ENCODE results near the gene MX2. TPM values are rescaled to one million over a fixed set of nuclear protein-coding genes. Genes with fewer than 3 reads are reported as not detected.

The MX2 gene
- total and polyA plus RNA-seq, 2 donors (not counting 3 experiments of a cell fraction or from before 2014, with no cell fraction given): 0.01 TPM; not detected in 1

DNA sequence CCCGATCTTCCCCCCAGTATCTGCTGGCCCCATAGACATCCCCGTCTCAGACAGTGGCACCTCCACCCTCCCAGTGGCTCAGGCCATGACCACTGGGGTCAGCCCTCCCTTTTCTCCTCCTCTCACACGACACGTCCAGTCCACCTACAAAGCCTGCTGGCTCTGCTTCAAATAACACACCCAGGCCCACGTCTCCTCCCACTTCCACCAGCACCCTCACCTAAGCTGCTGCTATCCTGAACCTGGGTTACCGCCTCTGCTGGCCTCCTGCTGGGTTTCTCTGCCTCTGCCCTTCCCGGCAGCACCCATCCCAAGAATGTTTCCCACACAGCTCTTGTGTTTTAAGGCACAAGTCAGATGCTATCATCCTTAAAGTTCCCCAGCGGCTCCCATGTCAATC lies 26.0 kb downstream of the MX2 start:
- Histone ChIP-seq H3K4me1 (ENCODE audit: control insufficient read depth, extremely low read depth, insufficient read depth, low read length) (no peaks in the 10 kb centered on the region), H3K9ac (replicated peaks; ENCODE audit: extremely low read depth, insufficient read depth, low read length) (no peak overlapping the region), H3K4me2 (ENCODE audit: insufficient read depth, low read length) (no peak overlapping the region), H3K79me2 (ENCODE audit: control insufficient read depth, insufficient read depth, low read length) (no peaks in the 10 kb centered on the region), H3K9me1 (replicated peaks; ENCODE audit: control insufficient read depth, extremely low read depth, insufficient read depth, low read length) (no peaks in the 10 kb centered on the region), H3K9me3 (replicated peaks; ENCODE audit: control insufficient read depth, insufficient read depth, low read length) (no peaks in the 10 kb centered on the region), H3K27ac (ENCODE audit: insufficient read depth, low read depth, low read length) (no peak overlapping the region), H3K4me3 (replicated peaks in 1 of 3; ENCODE audit: insufficient read depth in 1 of 3, low read depth in 1 of 3, low read length in 3 of 3) (no peak overlapping the region), H3K27me3 (ENCODE audit: control insufficient read depth in 2 of 2, insufficient read depth in 2 of 2, low read length in 2 of 2) (no peaks in the 10 kb centered on the region), H3K36me3 (ENCODE audit: control insufficient read depth in 2 of 2, extremely low read depth in 1 of 2, insufficient read depth in 2 of 2, low read length in 2 of 2) (no peaks in the 10 kb centered on the region), H4K20me1 (replicated peaks; ENCODE audit: control insufficient read depth, extremely low read depth, insufficient read depth, low read length) (no peaks in the 10 kb centered on the region), H2AFZ (ENCODE audit: low read depth, low read length) (no peak overlapping the region)
- ChIA-PET CTCF (no interaction called here), POLR2A (no interaction called here)
- no peak for TF ChIP-seq MAX (IDR thresholded peaks at IDR 0.05; ENCODE audit: insufficient read depth, insufficient read length)
- TF ChIP-seq POLR2AphosphoS5 (IDR thresholded peaks at IDR 0.05; ENCODE audit: insufficient read depth, low read depth, low read length): no peak
- TF ChIP-seq POLR2A (IDR thresholded peaks at IDR 0.05; ENCODE audit: low read depth, low read length): no peak
- no peak for TF ChIP-seq MYC (IDR thresholded peaks at IDR 0.05; ENCODE audit: low read depth, low read length)
- TF ChIP-seq FOS (IDR thresholded peaks at IDR 0.05; ENCODE audit: borderline replicate concordance, insufficient read depth, low read length): no peak
- TF ChIP-seq CTCF (IDR thresholded peaks at IDR 0.05; ENCODE audit: extremely low read depth in 1 of 2, insufficient read depth in 1 of 2, low read depth in 1 of 2, low read length in 2 of 2): no peak
- TF ChIP-seq JUN (IDR thresholded peaks at IDR 0.05; ENCODE audit: borderline replicate concordance, insufficient read depth, insufficient read length, low read depth): no peak
- TF ChIP-seq GATA2 (IDR thresholded peaks at IDR 0.05; ENCODE audit: insufficient read depth, insufficient read length, low read depth, low read length): no peak
- no peak for TF ChIP-seq EZH2 (IDR thresholded peaks at IDR 0.05; ENCODE audit: borderline replicate concordance, low read depth, low read length, severe bottlenecking)
- no TSS peak for BruUV-seq (replicated peaks)
- dilution Hi-C loops (cut with MboI; ENCODE audit: extremely low pct_ligation_motif_present, low sequenced_read_pairs) (no loop called here), intact Hi-C loops (cut with micrococcal nuclease) (no loop called here)
- FAIRE-seq (no peak), DNase-seq (ENCODE audit: low read depth, low spot score) (no peak)

All from endothelial cell of umbilical vein (primary cell).